ENCODE results near the gene AMOTL2.

Gene AMOTL2

DNA sequence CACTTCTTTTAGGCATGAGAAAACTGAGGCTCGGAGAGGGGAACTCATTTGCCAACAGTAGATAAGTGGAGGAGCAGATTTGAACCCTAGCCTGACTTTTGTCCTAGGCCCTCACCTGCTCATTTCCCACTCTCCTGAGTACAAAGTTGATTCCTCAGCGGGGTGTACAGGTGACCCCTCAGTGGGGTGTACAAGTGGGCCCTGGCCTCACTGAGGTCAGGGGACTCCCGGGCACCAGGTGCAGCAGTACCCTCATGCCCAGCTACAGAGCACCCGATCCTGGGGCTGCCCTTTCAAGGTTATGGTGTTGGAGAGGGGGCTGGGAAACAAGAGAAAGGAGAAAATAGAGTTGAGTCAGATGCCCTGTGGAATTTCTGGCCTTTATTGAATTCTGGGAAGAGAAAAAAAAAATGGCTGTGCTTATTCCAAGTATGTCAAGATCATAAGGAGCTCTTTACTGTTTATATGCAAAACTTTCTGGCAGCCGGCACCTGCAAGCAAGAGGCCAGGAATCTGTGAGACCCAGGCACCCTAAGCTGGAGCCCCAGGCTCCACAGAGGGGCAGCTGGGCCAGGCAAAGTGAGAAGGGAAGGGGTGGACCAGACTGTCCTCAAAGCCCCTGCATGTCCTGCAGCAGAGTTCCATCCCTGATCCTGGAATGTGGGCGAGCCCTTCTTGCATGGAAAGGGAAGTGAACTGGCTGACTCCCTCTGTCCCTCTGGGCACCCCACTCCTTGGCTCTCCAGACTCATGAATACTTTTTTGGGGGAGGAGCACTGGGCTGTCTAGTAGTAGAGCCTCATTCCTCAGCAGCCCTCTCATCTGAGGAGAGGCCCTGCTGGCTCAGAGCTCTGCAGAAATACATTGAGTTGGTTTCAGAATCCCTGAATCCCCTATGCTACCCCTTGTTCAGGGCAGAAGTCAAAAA, 43.1 kb downstream of the AMOTL2 start:
- TF ChIP-seq GABPA (IDR thresholded peaks at IDR 0.05; ENCODE audit: low read depth) (no peak), POLR2AphosphoS5 (IDR thresholded peaks at IDR 0.05; ENCODE audit: low read depth) (no peak), SPI1 (IDR thresholded peaks at IDR 0.05; ENCODE audit: borderline replicate concordance, low read depth) (no peak)
- TF ChIP-seq, protein P1, sequence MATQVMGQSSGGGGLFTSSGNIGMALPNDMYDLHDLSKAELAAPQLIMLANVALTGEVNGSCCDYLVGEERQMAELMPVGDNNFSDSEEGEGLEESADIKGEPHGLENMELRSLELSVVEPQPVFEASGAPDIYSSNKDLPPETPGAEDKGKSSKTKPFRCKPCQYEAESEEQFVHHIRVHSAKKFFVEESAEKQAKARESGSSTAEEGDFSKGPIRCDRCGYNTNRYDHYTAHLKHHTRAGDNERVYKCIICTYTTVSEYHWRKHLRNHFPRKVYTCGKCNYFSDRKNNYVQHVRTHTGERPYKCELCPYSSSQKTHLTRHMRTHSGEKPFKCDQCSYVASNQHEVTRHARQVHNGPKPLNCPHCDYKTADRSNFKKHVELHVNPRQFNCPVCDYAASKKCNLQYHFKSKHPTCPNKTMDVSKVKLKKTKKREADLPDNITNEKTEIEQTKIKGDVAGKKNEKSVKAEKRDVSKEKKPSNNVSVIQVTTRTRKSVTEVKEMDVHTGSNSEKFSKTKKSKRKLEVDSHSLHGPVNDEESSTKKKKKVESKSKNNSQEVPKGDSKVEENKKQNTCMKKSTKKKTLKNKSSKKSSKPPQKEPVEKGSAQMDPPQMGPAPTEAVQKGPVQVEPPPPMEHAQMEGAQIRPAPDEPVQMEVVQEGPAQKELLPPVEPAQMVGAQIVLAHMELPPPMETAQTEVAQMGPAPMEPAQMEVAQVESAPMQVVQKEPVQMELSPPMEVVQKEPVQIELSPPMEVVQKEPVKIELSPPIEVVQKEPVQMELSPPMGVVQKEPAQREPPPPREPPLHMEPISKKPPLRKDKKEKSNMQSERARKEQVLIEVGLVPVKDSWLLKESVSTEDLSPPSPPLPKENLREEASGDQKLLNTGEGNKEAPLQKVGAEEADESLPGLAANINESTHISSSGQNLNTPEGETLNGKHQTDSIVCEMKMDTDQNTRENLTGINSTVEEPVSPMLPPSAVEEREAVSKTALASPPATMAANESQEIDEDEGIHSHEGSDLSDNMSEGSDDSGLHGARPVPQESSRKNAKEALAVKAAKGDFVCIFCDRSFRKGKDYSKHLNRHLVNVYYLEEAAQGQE (IDR thresholded peaks at IDR 0.05; ENCODE audit: insufficient replicate concordance, low read depth) = no peak
- H3K4me3 ChIP-seq (replicated peaks; ENCODE audit: insufficient read depth, low read length) = no peak overlapping the region
- DNase-seq (ENCODE audit: low read depth in 1 of 2, low spot score in 1 of 2) = no peak
- no peak overlapping the region for H3K27ac ChIP-seq (replicated peaks)
- H3K27me3 ChIP-seq (ENCODE audit: insufficient read depth, poor library complexity, severe bottlenecking) = no peaks in the 10 kb centered on the region

DNA sequence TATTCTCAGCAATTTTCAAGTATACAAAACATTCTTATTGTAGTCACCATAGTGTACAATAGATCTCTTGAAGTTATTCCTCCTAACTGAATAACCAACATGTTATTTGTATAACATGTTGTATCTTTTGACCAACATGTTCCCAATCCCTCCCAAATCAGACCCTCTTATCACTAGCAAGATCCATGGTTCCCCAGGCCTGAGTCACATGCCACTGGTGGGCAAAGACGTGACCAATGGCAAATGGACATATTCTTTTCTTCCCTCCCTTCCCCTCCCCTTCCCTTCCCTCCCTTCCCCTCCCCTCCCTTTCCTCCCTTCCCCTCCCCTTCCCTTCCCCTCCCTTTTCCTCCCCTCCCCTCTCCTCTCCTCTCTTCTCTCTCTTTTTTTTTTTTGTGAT, 45.4 kb downstream of the AMOTL2 start:
- Histone ChIP-seq H3K27ac (replicated peaks) (no peak overlapping the region), H3K27me3 (ENCODE audit: insufficient read depth, poor library complexity, severe bottlenecking) (no peaks in the 10 kb centered on the region), H3K4me3 (replicated peaks; ENCODE audit: insufficient read depth, low read length) (no peak overlapping the region)
- no peak for TF ChIP-seq POLR2AphosphoS5 (IDR thresholded peaks at IDR 0.05; ENCODE audit: low read depth)
- TF ChIP-seq SPI1 (IDR thresholded peaks at IDR 0.05; ENCODE audit: borderline replicate concordance, low read depth) = no peak
- TF ChIP-seq, protein P2, sequence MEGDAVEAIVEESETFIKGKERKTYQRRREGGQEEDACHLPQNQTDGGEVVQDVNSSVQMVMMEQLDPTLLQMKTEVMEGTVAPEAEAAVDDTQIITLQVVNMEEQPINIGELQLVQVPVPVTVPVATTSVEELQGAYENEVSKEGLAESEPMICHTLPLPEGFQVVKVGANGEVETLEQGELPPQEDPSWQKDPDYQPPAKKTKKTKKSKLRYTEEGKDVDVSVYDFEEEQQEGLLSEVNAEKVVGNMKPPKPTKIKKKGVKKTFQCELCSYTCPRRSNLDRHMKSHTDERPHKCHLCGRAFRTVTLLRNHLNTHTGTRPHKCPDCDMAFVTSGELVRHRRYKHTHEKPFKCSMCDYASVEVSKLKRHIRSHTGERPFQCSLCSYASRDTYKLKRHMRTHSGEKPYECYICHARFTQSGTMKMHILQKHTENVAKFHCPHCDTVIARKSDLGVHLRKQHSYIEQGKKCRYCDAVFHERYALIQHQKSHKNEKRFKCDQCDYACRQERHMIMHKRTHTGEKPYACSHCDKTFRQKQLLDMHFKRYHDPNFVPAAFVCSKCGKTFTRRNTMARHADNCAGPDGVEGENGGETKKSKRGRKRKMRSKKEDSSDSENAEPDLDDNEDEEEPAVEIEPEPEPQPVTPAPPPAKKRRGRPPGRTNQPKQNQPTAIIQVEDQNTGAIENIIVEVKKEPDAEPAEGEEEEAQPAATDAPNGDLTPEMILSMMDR (IDR thresholded peaks at IDR 0.05; ENCODE audit: insufficient read depth, low read length) = no peak
- TF ChIP-seq, protein P1 (IDR thresholded peaks at IDR 0.05; ENCODE audit: insufficient replicate concordance, low read depth) = no peak
- TF ChIP-seq GABPA (IDR thresholded peaks at IDR 0.05; ENCODE audit: low read depth) = no peak
- DNase-seq (ENCODE audit: low read depth in 1 of 2, low spot score in 1 of 2) = no peak

DNA sequence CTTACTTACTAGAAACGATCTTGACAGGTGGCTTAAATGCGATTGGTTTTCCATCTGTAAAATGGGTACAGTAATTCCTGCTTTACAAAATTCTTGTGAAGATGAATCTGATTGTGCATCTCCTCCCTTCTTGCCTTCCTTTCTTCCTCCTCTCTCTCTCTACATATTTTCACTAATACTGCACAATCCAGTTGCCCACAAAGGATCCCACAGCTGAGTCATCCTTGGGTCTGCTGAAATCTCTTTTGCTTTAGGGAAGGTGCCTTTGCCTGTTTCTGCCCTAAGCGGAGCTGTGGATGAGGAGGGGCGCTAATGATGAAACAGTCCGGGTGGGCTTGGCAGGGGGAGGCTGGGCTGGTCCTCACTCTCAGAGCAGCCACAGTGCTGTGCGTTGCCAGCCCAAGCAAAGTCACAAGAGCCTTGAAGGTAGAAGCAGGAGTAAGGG, 46.1 kb downstream of the AMOTL2 start:
- no peak for TF ChIP-seq SPI1 (IDR thresholded peaks at IDR 0.05; ENCODE audit: borderline replicate concordance, low read depth)
- TF ChIP-seq POLR2AphosphoS5 (IDR thresholded peaks at IDR 0.05; ENCODE audit: low read depth) = no peak
- TF ChIP-seq, protein P1 (IDR thresholded peaks at IDR 0.05; ENCODE audit: insufficient replicate concordance, low read depth) = no peak
- no peak for TF ChIP-seq GABPA (IDR thresholded peaks at IDR 0.05; ENCODE audit: low read depth)
- TF ChIP-seq, protein P2 (IDR thresholded peaks at IDR 0.05; ENCODE audit: insufficient read depth, low read length) = no peak
- no peak overlapping the region for H3K27ac ChIP-seq (replicated peaks)
- no peak overlapping the region for H3K4me3 ChIP-seq (replicated peaks; ENCODE audit: insufficient read depth, low read length)
- no peaks in the 10 kb centered on the region for H3K27me3 ChIP-seq (ENCODE audit: insufficient read depth, poor library complexity, severe bottlenecking)
- no peak for DNase-seq (ENCODE audit: low read depth in 1 of 2, low spot score in 1 of 2)

All from HL-60 (cell line).